MM.1S (cell line): Measurements from ENCODE around the gene PLEKHJ1.

Experiments
- DNase-seq: peaks from one replicate; pipeline ENCODE4 v3.0.0-alpha.2; 2015
- H2AFZ ChIP-seq: fragments of 300-600 bp; sonication (generic); 2 replicates; pipeline ENCODE4 v1.6.0; 2016; ENCODE audit warnings: antibody characterized with exemption, low read length
- H3F3A ChIP-seq: fragments of 300-600 bp; sonication (generic); 2 replicates; pipeline ENCODE4 v1.6.1; 2016; ENCODE audit warnings: mild to moderate bottlenecking, antibody characterized with exemption, low read length, moderate library complexity, mixed read lengths; ENCODE audit not compliant: insufficient read depth
- H3K27ac ChIP-seq: fragments of 300-600 bp; sonication (generic); 2 replicates; pipeline ENCODE4 v1.5.1; 2016; ENCODE audit warnings: mild to moderate bottlenecking, low read length
- H3K27me3 ChIP-seq: fragments of 300-600 bp; sonication (generic); replicated peaks from 2 replicates; pipeline ENCODE4 v1.6.0; 2016; ENCODE audit warnings: low read length; ENCODE audit not compliant: insufficient read depth
- H3K36me3 ChIP-seq: fragments of 300-600 bp; sonication (generic); replicated peaks from 2 replicates; pipeline ENCODE4 v1.6.1; 2016; ENCODE audit warnings: mild to moderate bottlenecking, low read length, mixed read lengths; ENCODE audit not compliant: insufficient read depth
- H3K4me1 ChIP-seq: fragments of 300-600 bp; sonication (generic); 2 replicates; pipeline ENCODE4 v1.6.1; 2016; ENCODE audit warnings: low read length, mixed read lengths
- H3K4me2 ChIP-seq: fragments of 300-600 bp; sonication (generic); 2 replicates; pipeline ENCODE4 v1.6.0; 2016; ENCODE audit warnings: low read depth, low read length
- H3K4me3 ChIP-seq: fragments of 300-600 bp; sonication (generic); 2 replicates; pipeline ENCODE4 v1.5.1; 2016; ENCODE audit warnings: low read length, mixed read lengths
- H3K79me2 ChIP-seq: fragments of 300-600 bp; sonication (generic); 2 replicates; pipeline ENCODE4 v1.6.1; 2016; ENCODE audit warnings: mixed run types, low read length, mixed read lengths
- H3K9ac ChIP-seq: fragments of 300-600 bp; sonication (generic); 2 replicates; pipeline ENCODE4 v1.6.1; 2016; ENCODE audit warnings: low read length, mixed read lengths
- H3K9me2 ChIP-seq: fragments of 300-600 bp; sonication (generic); replicated peaks from 2 replicates; pipeline ENCODE4 v1.6.1; 2016; ENCODE audit warnings: mild to moderate bottlenecking, low read length, mixed read lengths; ENCODE audit not compliant: insufficient read depth
- H3K9me3 ChIP-seq: fragments of 300-600 bp; sonication (generic); replicated peaks from 2 replicates; pipeline ENCODE4 v1.6.1; 2016; ENCODE audit warnings: mild to moderate bottlenecking, low read length, mixed read lengths; ENCODE audit not compliant: insufficient read depth
- H4K20me1 ChIP-seq: fragments of 300-600 bp; sonication (generic); 2 replicates; pipeline ENCODE4 v1.6.1; 2016; ENCODE audit warnings: mild to moderate bottlenecking, low read length, moderate library complexity, mixed read lengths; ENCODE audit not compliant: insufficient read depth
- CTCF ChIP-seq: fragments of 300-600 bp; sonication (generic); IDR thresholded peaks from 2 replicates; pipeline ENCODE4 v1.5.1; 2016; ENCODE audit warnings: antibody characterized with exemption, low read length, mixed read lengths
- EZH2 ChIP-seq: fragments of 300-600 bp; sonication (generic); optimal IDR thresholded peaks from 2 replicates; pipeline ENCODE3; 2017; ENCODE audit warnings: low read depth, mild to moderate bottlenecking, antibody characterized with exemption, low read length, mixed read lengths
- EZH2phosphoT487 ChIP-seq: fragments of 300-600 bp; sonication (generic); IDR thresholded peaks from 2 replicates; pipeline ENCODE4 v1.6.1; 2018; ENCODE audit warnings: antibody characterized with exemption, low read length

Gene PLEKHJ1

GRCh38 chr19:2236314-2237050 lies at the start of gene PLEKHJ1, which contains the start of gene SF3A2:
PLEKHJ1 (minus strand) TSS chr19:2236329; CDS start chr19:2236248, 81 bp downstream.
SF3A2 (plus strand) TSS chr19:2236824; CDS start chr19:2243419, 6,595 bp downstream.
- Histone ChIP-seq H3K36me3 (0 out of 2 replicates have a peak, but pooled peaks cover 3% of the 10 kb centered on the region), H3K9me3 (no peaks in the 10 kb centered on the region), H3K9me2 (no peaks in the 10 kb centered on the region), H3F3A (peaks cover 45% of the 10 kb centered on the region), H3K4me3 (peak within 1 kb of the TSS; percentile 89), H3K79me2 (peaks cover 95% of the 10 kb centered on the region), H3K4me1 (peaks cover 20% of the 10 kb centered on the region; the same call in 1 of the 2 replicates), H2AFZ (peak within 1 kb of the TSS; percentile 47), H3K27ac (peak within 1 kb of the TSS; percentile 83), H3K9ac (peak within 1 kb of the TSS; percentile 92), H3K27me3 (no peaks in the 10 kb centered on the region), H3K4me2 (peak within 1 kb of the TSS; percentile 83), H4K20me1 (peaks cover 28% of the 10 kb centered on the region)
- TF ChIP-seq CTCF, result peak; percentile 100
- no peak for TF ChIP-seq EZH2phosphoT487
- TF ChIP-seq EZH2, result no peak
- peak; percentile 99 for DNase-seq

GRCh38 chr19:2283835-2284507 lies 47.8 kb upstream of the PLEKHJ1 start:
- DNase-seq, result no peak
- Histone ChIP-seq H3K4me3 (no peak overlapping the region), H3K4me1 (peaks cover under 1% of the 10 kb centered on the region; the same call in 1 of the 2 replicates), H4K20me1 (no peaks in the 10 kb centered on the region), H3K4me2 (no peak overlapping the region), H3K9me2 (no peaks in the 10 kb centered on the region), H3K27me3 (0 out of 2 replicates have a peak, but pooled peaks cover 4% of the 10 kb centered on the region), H3K36me3 (no peaks in the 10 kb centered on the region), H3K9ac (no peak overlapping the region), H3F3A (no peaks in the 10 kb centered on the region), H3K27ac (no peak overlapping the region), H3K9me3 (no peaks in the 10 kb centered on the region), H3K79me2 (no peaks in the 10 kb centered on the region), H2AFZ (no peak overlapping the region)
- TF ChIP-seq EZH2phosphoT487 (no peak), CTCF (no peak), EZH2 (no peak)

- Histone ChIP-seq H3K4me1 (no peaks in the 10 kb centered on the region), H3K9ac (no peak overlapping the region), H3K4me3 (no peak overlapping the region), H3K9me3 (no peaks in the 10 kb centered on the region), H3K36me3 (no peaks in the 10 kb centered on the region), H2AFZ (no peak overlapping the region), H3F3A (no peaks in the 10 kb centered on the region), H4K20me1 (no peaks in the 10 kb centered on the region), H3K79me2 (no peaks in the 10 kb centered on the region), H3K27ac (no peak overlapping the region), H3K9me2 (no peaks in the 10 kb centered on the region), H3K27me3 (0 out of 2 replicates have a peak, but pooled peaks cover 4% of the 10 kb centered on the region), H3K4me2 (no peak overlapping the region)
- TF ChIP-seq EZH2, result no peak
- no peak for TF ChIP-seq CTCF
- no peak for TF ChIP-seq EZH2phosphoT487
- DNase-seq, result no peak
Observed at GRCh38 chr19:2282862-2283237, 46.7 kb upstream of the PLEKHJ1 start.
